Fibroblast of pulmonary artery (primary cell): ENCODE results near the gene SDK1.
"Not testable (repeated sequence)": the region's sequence is repeated elsewhere in the genome, so short reads cannot be mapped to it uniquely, and the experiment has no call there.

ENCODE experiments used
- DNase-seq: peaks from one replicate; pipeline ENCODE4 v3.0.0-alpha.2; 2010; ENCODE audit warnings: low read depth
- H3K4me3 ChIP-seq: replicated peaks from 2 replicates; pipeline ENCODE4 v1.5.1; 2011; ENCODE audit warnings: low read depth, mild to moderate bottlenecking, control low read depth, low read length, moderate library complexity
- CTCF ChIP-seq: IDR thresholded peaks from 2 replicates; pipeline ENCODE4 v1.5.1; 2011; ENCODE audit warnings: mild to moderate bottlenecking, control low read depth, low read length, inconsistent platforms; ENCODE audit errors: missing control alignments

SDK1 gene

GRCh38 chr7:4210821-4211220 lies 909.8 kb downstream of the SDK1 start:
- no peak for TF ChIP-seq CTCF
- DNase-seq: no peak
- H3K4me3 ChIP-seq: no peak overlapping the region

- no peak for DNase-seq
- TF ChIP-seq CTCF: no peak
- H3K4me3 ChIP-seq: no peak overlapping the region
Measured at GRCh38 chr7:4211261-4211660, 910.2 kb downstream of the SDK1 start.

GRCh38 chr7:4212376-4212775 lies 911.3 kb downstream of the SDK1 start:
- H3K4me3 ChIP-seq: no peak overlapping the region
- no peak for TF ChIP-seq CTCF
- no peak for DNase-seq

GRCh38 chr7:4214291-4215155 lies 913.5 kb downstream of the SDK1 start:
- TF ChIP-seq CTCF: no peak
- no peak overlapping the region for H3K4me3 ChIP-seq
- no peak for DNase-seq

- no peak for DNase-seq
- H3K4me3 ChIP-seq: no peak overlapping the region
- no peak for TF ChIP-seq CTCF
Measured at GRCh38 chr7:4215176-4215720, 914.2 kb downstream of the SDK1 start.

GRCh38 chr7:4216016-4216415 lies 915.0 kb downstream of the SDK1 start:
- TF ChIP-seq CTCF: no peak
- DNase-seq: no peak
- H3K4me3 ChIP-seq: no peak overlapping the region

- not testable (repeated sequence) for DNase-seq, H3K4me3 ChIP-seq
Measured at GRCh38 chr7:4217126-4217660, 916.1 kb downstream of the SDK1 start.
